ENCODE results near the gene HOXB8.

GRCh38 chr17:48563385-48563838, 51.7 kb downstream of the HOXB8 start:
- TF ChIP-seq CTCF (IDR thresholded peaks at IDR 0.05; ENCODE audit: extremely low read depth in 1 of 2, insufficient read depth in 1 of 2, low read depth in 1 of 2, low read length in 2 of 2) (no peak), POLR2A (IDR thresholded peaks at IDR 0.05; ENCODE audit: low read depth, low read length) (no peak), MAX (IDR thresholded peaks at IDR 0.05; ENCODE audit: insufficient read depth, insufficient read length) (no peak), EZH2 (IDR thresholded peaks at IDR 0.05; ENCODE audit: borderline replicate concordance, low read depth, low read length, severe bottlenecking) (no peak), POLR2AphosphoS5 (IDR thresholded peaks at IDR 0.05; ENCODE audit: insufficient read depth, low read depth, low read length) (no peak), JUN (IDR thresholded peaks at IDR 0.05; ENCODE audit: borderline replicate concordance, insufficient read depth, insufficient read length, low read depth) (no peak), MYC (IDR thresholded peaks at IDR 0.05; ENCODE audit: low read depth, low read length) (no peak)
